Measurements from ENCODE around the gene SLC22A14.

SLC22A14 gene

GRCh38 chr3:38270606-38271005 is 11.5 kb upstream of the SLC22A14 start:
- no peak for TF ChIP-seq CTCF (IDR thresholded peaks at IDR 0.05; ENCODE audit: low read depth, low read length, missing control alignments)
- DNase-seq (ENCODE audit: extremely low read depth, low read depth) = no peak
- no peak overlapping the region for H3K4me3 ChIP-seq (replicated peaks; ENCODE audit: low read depth, low read length)

GRCh38 chr3:38271553-38271952 is 10.5 kb upstream of the SLC22A14 start:
- no peak for DNase-seq (ENCODE audit: extremely low read depth, low read depth)
- H3K4me3 ChIP-seq (replicated peaks; ENCODE audit: low read depth, low read length) = no peak overlapping the region
- no peak for TF ChIP-seq CTCF (IDR thresholded peaks at IDR 0.05; ENCODE audit: low read depth, low read length, missing control alignments)

- DNase-seq (ENCODE audit: extremely low read depth, low read depth) = no peak
- H3K4me3 ChIP-seq (replicated peaks; ENCODE audit: low read depth, low read length) = no peak overlapping the region
- no peak for TF ChIP-seq CTCF (IDR thresholded peaks at IDR 0.05; ENCODE audit: low read depth, low read length, missing control alignments)
Measured at GRCh38 chr3:38274864-38275649, 7.0 kb upstream of the SLC22A14 start.

GRCh38 chr3:38275658-38276057 is 6.4 kb upstream of the SLC22A14 start:
- TF ChIP-seq CTCF (IDR thresholded peaks at IDR 0.05; ENCODE audit: low read depth, low read length, missing control alignments) = no peak
- H3K4me3 ChIP-seq (replicated peaks; ENCODE audit: low read depth, low read length) = no peak overlapping the region
- DNase-seq (ENCODE audit: extremely low read depth, low read depth) = no peak

- TF ChIP-seq CTCF (IDR thresholded peaks at IDR 0.05; ENCODE audit: low read depth, low read length, missing control alignments) = no peak
- no peak overlapping the region for H3K4me3 ChIP-seq (replicated peaks; ENCODE audit: low read depth, low read length)
- no peak for DNase-seq (ENCODE audit: extremely low read depth, low read depth)
Measured at GRCh38 chr3:38276081-38276916, 5.8 kb upstream of the SLC22A14 start.

- no peak overlapping the region for H3K4me3 ChIP-seq (replicated peaks; ENCODE audit: low read depth, low read length)
- TF ChIP-seq CTCF (IDR thresholded peaks at IDR 0.05; ENCODE audit: low read depth, low read length, missing control alignments) = no peak
- DNase-seq (ENCODE audit: extremely low read depth, low read depth) = no peak
Measured at GRCh38 chr3:38276917-38277630, 5.0 kb upstream of the SLC22A14 start.
